Skin epidermis (tissue), 12 donors: ENCODE data around the gene NPB.

Source experiments
- H3K27ac ChIP-seq, 21 experiments: fragments of 200-600 bp; sonication (generic) in 11 of 21; one replicate each; pipeline ENCODE4 v1.5.0; 2020; ENCODE audit warnings: mild to moderate bottlenecking in 3 of 21, inconsistent platforms in 2 of 21, moderate library complexity in 2 of 21
- H3K4me3 ChIP-seq, 7 experiments: fragments of 200-600 bp; sonication (generic) in 2 of 7; one replicate each; pipeline ENCODE4 v1.5.0; 2020; ENCODE audit warnings: inconsistent platforms in 2 of 7, mild to moderate bottlenecking in 2 of 7, moderate library complexity in 1 of 7

The NPB gene

GRCh38 chr17:81932333-81932983 is 30.4 kb downstream of the NPB start:
- no peak overlapping the region for H3K4me3 ChIP-seq
- no peak overlapping the region for H3K27ac ChIP-seq

- H3K4me3 ChIP-seq, result no peak overlapping the region
- H3K27ac ChIP-seq, result no peak overlapping the region
These were observed 31.2 kb downstream of the NPB start for GRCh38 chr17:81933178-81933699.

DNA sequence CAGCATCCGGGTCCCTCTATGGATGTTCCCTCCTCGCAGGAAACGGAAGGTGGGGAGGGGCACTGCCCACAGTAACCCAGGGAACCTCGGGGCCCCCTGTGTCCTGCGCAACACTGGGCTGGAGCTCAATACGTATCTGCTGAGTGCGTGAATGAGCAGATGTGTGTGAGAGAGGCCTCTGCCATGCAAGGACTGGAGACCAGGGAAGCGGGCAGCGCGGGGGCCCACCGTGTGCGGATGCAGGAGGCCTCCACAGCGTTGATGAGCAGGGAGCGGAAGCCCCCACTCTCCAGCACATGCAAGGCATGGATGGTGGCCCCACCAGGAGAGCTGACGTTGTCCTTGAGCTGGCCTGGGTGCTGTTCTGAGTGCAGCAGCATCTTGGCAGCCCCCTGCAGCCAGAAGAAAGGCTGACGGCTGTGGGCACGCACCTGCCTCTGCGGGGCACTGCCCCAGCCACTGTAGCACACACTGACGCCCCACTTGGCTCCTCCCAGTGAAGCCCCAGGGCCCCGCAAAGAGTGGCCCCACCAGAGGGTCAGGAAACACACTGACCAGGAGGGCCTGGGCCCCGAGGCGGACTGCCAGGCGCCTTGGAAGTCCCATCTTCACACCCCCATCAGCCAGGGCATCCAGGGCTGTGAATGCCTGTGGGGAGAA is 32.2 kb downstream of the NPB start:
- no peak overlapping the region for H3K27ac ChIP-seq
- no peak overlapping the region for H3K4me3 ChIP-seq

DNA sequence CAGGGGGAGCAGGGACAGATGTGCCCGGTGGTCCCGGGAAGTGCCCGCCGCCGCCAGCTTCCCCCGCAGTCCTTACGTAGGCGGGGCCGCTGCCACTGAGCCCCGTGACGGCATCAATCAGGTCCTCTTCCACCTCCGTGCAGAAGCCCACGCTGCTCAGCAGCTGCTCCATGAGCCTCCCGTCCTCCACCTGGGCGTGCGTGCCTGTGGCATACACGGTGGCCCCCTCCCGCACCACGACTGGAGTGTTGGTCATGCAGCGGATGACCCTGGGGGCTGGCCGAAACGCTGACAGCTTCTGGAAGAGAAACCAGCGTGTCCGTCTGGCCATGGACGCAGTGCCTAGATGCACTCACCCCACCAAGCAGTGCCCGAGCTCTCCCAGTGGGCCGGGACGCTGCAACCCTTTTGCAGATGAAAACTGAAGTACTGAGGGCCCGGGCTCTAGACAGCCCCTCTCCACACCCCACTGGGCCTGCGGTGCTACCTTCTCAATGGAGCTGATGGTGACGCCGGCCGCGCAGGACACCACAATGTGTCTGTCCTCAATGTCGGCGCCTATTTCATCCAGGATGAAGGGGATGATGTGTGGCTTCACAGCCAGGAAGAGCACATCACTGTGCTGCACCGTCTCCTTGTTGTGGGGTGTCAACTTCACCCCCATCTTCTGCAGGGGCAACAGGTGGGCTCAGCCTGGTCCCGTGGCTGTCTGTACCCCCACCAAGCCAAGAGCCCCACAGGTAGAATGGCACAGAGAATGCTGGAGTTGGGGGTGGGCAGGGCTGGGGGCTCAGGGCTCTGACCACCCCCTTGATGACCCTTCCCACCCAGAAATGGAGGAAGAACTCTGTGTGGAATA is 33.0 kb downstream of the NPB start:
- Histone ChIP-seq H3K4me3 (no peak overlapping the region), H3K27ac (no peak overlapping the region)

DNA sequence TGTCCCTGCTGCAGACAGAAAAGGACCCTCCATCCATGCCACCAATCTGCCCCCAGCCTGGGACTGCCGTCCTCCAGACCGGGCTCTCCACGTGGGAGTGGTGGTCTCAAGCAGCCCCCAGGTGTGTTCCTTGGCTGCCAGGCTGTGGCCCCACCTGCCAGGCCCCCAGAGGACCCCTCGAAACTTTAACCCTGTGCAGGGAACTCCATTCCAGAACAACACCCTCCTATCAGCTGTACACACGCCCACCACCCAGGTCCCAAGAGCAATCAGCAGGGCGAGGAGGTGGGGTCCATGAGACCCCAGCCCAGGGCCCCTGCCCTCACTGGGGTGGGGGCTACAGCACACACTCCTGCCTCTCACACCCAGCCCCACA is 33.7 kb downstream of the NPB start:
- no peak overlapping the region for H3K4me3 ChIP-seq
- no peak overlapping the region for H3K27ac ChIP-seq

- H3K4me3 ChIP-seq, result no peak overlapping the region
- H3K27ac ChIP-seq, result no peak overlapping the region
These were observed 37.2 kb downstream of the NPB start for GRCh38 chr17:81939218-81939617.

GRCh38 chr17:81939881-81940385 is 37.9 kb downstream of the NPB start:
- H3K4me3 ChIP-seq, result no peak overlapping the region
- peak overlapping the region in 1 of 21 experiments; percentile 10 for H3K27ac ChIP-seq

DNA sequence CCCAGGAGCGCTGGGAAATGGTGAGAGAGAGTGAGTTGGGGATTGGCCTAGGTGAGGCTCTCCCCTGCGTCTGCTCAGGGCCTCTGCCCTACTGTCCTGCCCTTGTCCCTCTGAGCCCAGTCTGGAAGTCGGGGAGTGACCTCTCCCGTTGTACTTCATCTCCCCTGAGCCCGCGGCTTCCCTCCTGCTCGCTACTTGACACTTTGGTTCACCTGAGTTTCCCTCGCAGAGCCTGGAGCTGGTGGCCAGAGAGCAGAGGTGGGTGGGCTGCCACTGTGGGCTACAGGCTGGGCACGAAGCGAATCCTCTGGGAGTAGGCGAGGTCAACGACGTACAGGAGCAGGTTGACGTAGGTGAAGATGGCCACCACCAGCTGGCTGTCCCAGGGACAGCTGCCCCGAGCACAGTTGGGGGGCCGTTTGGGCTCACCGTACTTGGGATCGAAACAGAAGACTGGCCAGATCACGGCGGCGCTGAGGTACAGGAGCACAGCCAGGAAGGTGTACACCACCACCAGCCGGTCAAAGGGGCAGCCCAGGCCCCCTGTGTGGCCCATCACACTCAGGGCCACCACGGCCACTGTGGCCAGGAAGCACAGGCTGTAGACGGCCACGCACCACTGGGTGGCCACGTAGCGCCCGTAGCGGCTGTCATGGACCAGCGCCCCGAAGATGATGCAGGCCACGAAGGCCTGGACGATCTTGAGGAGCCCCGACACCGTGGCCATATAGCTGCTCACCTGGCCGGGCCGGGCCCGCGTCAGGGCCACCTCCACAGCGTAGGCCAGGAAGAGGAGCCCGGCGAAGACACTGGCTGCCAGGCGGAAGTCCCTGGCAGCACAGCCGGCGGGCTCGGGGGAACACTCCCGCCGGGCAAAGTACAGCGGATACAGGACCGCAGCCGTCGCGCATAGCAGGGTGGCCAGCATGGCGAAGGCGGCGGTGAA is 38.8 kb downstream of the NPB start:
- Histone ChIP-seq H3K4me3 (no peak overlapping the region), H3K27ac (no peak overlapping the region)

GRCh38 chr17:81941484-81942166 is 39.6 kb downstream of the NPB start:
- H3K27ac ChIP-seq, result no peak overlapping the region

DNA sequence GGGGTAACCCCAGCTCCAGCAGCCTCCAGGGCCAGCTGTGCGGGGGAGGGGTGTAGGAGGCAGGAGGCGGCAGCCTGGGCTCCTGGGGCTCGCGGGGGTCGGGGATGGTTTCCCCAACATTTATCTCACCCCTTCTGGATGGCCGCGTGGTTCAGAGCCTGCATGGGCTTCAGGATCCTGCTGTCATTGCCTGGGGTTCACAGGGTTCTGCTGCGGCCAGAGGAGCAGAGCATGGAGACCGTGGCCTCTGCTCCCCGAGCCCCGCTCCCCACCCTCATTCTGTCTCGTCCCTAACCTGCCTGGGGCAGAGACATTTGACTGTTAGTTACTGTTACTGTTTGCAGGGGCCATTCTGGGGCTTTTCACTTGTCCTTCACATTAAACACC is 40.1 kb downstream of the NPB start:
- H3K27ac ChIP-seq, result no peak overlapping the region
- H3K4me3 ChIP-seq, result no peak overlapping the region

More at GRCh38 chr17:81941484-81942166, 39.6 kb downstream of the NPB start:
- no peak overlapping the region for H3K4me3 ChIP-seq

DNA sequence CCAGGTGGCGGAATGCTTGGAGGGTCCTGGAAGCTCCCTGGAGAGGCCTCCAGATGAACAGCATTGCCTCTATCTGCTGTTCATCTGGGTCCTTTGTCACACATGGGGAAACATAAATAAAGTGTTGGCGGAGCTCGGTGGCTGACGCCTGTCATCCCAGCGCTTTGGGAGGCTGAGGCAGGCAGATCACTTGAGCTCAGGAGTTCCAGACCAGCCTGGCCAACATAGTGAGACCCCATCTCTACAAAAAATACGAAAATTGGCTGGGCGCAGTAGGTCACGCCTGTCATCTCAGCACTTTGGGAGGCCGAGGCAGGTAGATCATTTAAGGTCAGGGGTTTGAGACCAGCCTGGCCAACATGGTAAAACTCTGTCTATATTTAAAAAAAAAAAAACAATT is 42.8 kb downstream of the NPB start:
- Histone ChIP-seq H3K27ac (no peak overlapping the region), H3K4me3 (no peak overlapping the region)

GRCh38 chr17:81947189-81947588 is 45.2 kb downstream of the NPB start, which contains the start of gene MYADML2:
Gene MYADML2 (minus strand): TSS chr17:81947233. CDS start chr17:81941741, 5,492 bp downstream.
- Histone ChIP-seq H3K4me3 (no peak within 1 kb of the TSS), H3K27ac (no peak within 1 kb of the TSS)

- no peak overlapping the region for H3K4me3 ChIP-seq
- no peak overlapping the region for H3K27ac ChIP-seq
These were observed 46.8 kb downstream of the NPB start for GRCh38 chr17:81948635-81949378.

DNA sequence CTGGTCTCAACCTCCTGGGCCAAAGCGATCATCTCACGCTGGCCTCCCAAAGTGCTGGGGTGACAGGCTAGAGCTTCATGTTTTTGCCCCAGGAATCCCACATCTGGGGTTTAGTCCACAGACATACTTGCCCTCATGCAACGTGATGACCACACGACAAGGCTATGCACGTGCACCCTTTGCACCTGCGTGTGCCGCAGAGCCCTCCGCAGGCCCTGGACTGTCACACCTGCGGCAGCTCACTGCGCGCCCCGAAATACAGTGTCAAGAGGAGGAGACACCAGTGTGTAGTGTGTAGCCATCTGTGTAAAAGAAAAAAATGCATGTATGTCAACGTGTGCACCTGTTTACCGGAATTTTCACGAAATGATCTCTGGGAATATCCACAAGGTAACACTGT is 48.5 kb downstream of the NPB start:
- no peak overlapping the region for H3K4me3 ChIP-seq
- no peak overlapping the region for H3K27ac ChIP-seq

GRCh38 chr17:81951785-81952684 is 50.0 kb downstream of the NPB start:
- H3K27ac ChIP-seq, result no peak overlapping the region

More at GRCh38 chr17:81951785-81952684, 50.0 kb downstream of the NPB start:
- no peak overlapping the region for H3K4me3 ChIP-seq
